SJCRH30 (cell line): ENCODE measurements around the gene IL36RN. TPM values are rescaled to one million over a fixed set of nuclear protein-coding genes. Genes with fewer than 3 reads are reported as not detected.

Source experiments
- total RNA-seq: library from RNA; depleted of rRNA; stranded (reverse); fragments of >200 nt; shearing (Covaris generic); gene quantifications from 2 replicates; pipeline ENCODE4 v1.2.3, GENCODE V29; 2014; rRNA removed

Gene IL36RN
- total RNA-seq, 1 experiment from 2014 or later: not detected

Other genes with a start within 250 kb of the IL36RN start
- gene IL1B, start 222.4 kb upstream of the IL36RN start, total RNA-seq: not detected in 2 replicates
- 0.22 and 0.25 TPM in 2 replicates for gene IL37, start 148.0 kb upstream of the IL36RN start, total RNA-seq
- not detected in 2 replicates for gene IL36G, start 81.2 kb upstream of the IL36RN start, total RNA-seq
- gene IL36A, start 53.7 kb upstream of the IL36RN start, total RNA-seq: not detected in 2 replicates
- not detected in 2 replicates for gene IL36B, start 6.3 kb upstream of the IL36RN start, total RNA-seq
- gene IL1F10, start 8.8 kb downstream of the IL36RN start, total RNA-seq: not detected in 2 replicates
- not detected in 2 replicates for gene IL1RN, start 68.4 kb downstream of the IL36RN start, total RNA-seq
- 1.5 and 2.1 TPM in 2 replicates for gene PSD4, start 114.8 kb downstream of the IL36RN start, total RNA-seq
- 0.99 and 1.3 TPM in 2 replicates for gene PAX8, start 219.7 kb downstream of the IL36RN start, total RNA-seq